CD4-positive, alpha-beta T cell (primary cell): ENCODE measurements around the gene ZNF117. TPM values are rescaled to one million over a fixed set of nuclear protein-coding genes. Genes with fewer than 3 reads are reported as not detected.

Experiments used
- ATAC-seq: fragments of 200-7000 bp; cut with Tn5 transposase; one replicate; pipeline ENCODE4 v1.10.0; 2022; ENCODE audit warnings: mild to moderate bottlenecking; ENCODE audit not compliant: poor library complexity
- CTCF ChIA-PET: fragments of 350-600 bp; sonication (Branson Sonifier 250); formaldehyde crosslinking; loops from one replicate; lab custom pipeline; 2021; ENCODE audit warnings: antibody characterized with exemption, inconsistent platforms; lab: Charles Lee
- POLR2A ChIA-PET: fragments of 350-600 bp; sonication (Branson Sonifier 250); formaldehyde crosslinking; loops from one replicate; lab custom pipeline; 2021; ENCODE audit warnings: antibody characterized with exemption, inconsistent platforms; lab: Charles Lee
- DNase-seq, 14 experiments: peaks; one replicate each; pipeline ENCODE4 v3.0.0-alpha.2; 2013 to 2020; ENCODE audit warnings: mixed read lengths in 2 of 14
- H3K27ac ChIP-seq, 2 donors: one replicate each; pipeline versions ENCODE4 v1.5.1 to v1.7.0; 2013; ENCODE audit warnings: low read length in 2 of 2, low read depth in 1 of 2, mild to moderate bottlenecking in 1 of 2
- H3K27me3 ChIP-seq, 2 experiments: 1 replicate in 1 of 2; 2 replicates in 1 of 2; pipeline versions ENCODE4 v1.6.1 to v1.7.0; 2013; ENCODE audit warnings: low read length in 2 of 2, control low read depth in 1 of 2, mild to moderate bottlenecking in 1 of 2, moderate library complexity in 1 of 2; ENCODE audit not compliant: insufficient read depth in 2 of 2, control insufficient read depth in 1 of 2
- H3K36me3 ChIP-seq: one replicate; pipeline ENCODE4 v1.6.1; 2013; ENCODE audit warnings: low read length, control low read depth; ENCODE audit not compliant: insufficient read depth
- H3K4me1 ChIP-seq: one replicate; pipeline ENCODE4 v1.6.1; 2013; ENCODE audit warnings: low read length, control low read depth; ENCODE audit not compliant: insufficient read depth
- H3K4me3 ChIP-seq: one replicate; pipeline ENCODE4 v1.5.1; 2013; ENCODE audit warnings: mild to moderate bottlenecking, low read length, moderate library complexity
- H3K9me3 ChIP-seq, 2 experiments: 1 replicate in 1 of 2; 2 replicates in 1 of 2; pipeline versions ENCODE4 v1.6.1 to v1.7.0; 2013; ENCODE audit warnings: low read length in 2 of 2, mild to moderate bottlenecking in 2 of 2, control low read depth in 1 of 2, moderate library complexity in 1 of 2; ENCODE audit not compliant: control insufficient read depth in 1 of 2, insufficient read depth in 1 of 2
- H3K27ac Mint-ChIP-seq: one replicate; pipeline ENCODE4 v1.8.0; 2020; ENCODE audit warnings: mixed read lengths
- H3K27me3 Mint-ChIP-seq: one replicate; pipeline ENCODE4 v1.8.0; 2021; ENCODE audit warnings: mixed read lengths
- H3K36me3 Mint-ChIP-seq: one replicate; pipeline ENCODE4 v1.8.0; 2021; ENCODE audit warnings: low read depth, mixed read lengths
- H3K4me1 Mint-ChIP-seq: one replicate; pipeline ENCODE4 v1.8.0; 2021; ENCODE audit warnings: low read depth, mixed read lengths
- H3K4me3 Mint-ChIP-seq: one replicate; pipeline ENCODE4 v1.8.0; 2020; ENCODE audit warnings: mild to moderate bottlenecking, mixed read lengths
- H3K9me3 Mint-ChIP-seq: one replicate; pipeline ENCODE4 v1.8.0; 2020; ENCODE audit warnings: mixed read lengths
- intact Hi-C, 2 experiments: fragments of 100-400 bp; cut with DNase I in 1 of 2; cut with micrococcal nuclease in 1 of 2; formaldehyde crosslinking; loops; one replicate each; pipeline versions ENCODE4 v1.15.1 to v1.9.0; 2023 to 2025; cut with DNase I, micrococcal nuclease
- total RNA-seq, 174 experiments: library from RNA in 2 of 174; stranded (reverse) in 2 of 174; gene quantifications; one replicate each; pipeline ENCODE4 v1.2.3 and lab custom pipeline; 2021 to 2026
- TF ChIP-seq, protein P1 (sequence below): fragments of 200-600 bp; IDR thresholded peaks from one replicate; pipeline ENCODE4 v1.8.0; 2022; ENCODE audit warnings: antibody characterized with exemption, mild to moderate bottlenecking

The ZNF117 gene
- total RNA-seq, 2 experiments from 2014 or later = 1.9 to 2.2 TPM

DNA sequence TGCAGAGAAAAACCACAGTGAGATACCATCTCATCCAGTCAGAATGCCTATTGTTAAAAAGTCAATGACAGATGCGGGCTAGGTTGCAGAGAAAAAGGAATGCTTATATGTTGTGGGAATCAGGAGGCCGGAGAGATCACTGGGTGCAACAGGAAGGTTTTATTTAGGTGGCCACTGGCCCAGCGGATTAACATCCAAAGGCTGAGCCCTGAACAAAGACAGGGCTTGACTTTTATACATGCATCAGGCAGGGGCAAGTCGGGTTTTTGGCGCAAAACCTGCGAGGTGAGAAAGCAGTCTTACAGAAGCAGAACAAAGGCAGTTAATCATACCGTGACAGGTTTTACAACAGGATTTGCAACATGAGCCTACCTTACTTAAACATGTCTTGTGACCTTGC lies 620 bp downstream of the ZNF117 start:
- TF ChIP-seq, protein P1, sequence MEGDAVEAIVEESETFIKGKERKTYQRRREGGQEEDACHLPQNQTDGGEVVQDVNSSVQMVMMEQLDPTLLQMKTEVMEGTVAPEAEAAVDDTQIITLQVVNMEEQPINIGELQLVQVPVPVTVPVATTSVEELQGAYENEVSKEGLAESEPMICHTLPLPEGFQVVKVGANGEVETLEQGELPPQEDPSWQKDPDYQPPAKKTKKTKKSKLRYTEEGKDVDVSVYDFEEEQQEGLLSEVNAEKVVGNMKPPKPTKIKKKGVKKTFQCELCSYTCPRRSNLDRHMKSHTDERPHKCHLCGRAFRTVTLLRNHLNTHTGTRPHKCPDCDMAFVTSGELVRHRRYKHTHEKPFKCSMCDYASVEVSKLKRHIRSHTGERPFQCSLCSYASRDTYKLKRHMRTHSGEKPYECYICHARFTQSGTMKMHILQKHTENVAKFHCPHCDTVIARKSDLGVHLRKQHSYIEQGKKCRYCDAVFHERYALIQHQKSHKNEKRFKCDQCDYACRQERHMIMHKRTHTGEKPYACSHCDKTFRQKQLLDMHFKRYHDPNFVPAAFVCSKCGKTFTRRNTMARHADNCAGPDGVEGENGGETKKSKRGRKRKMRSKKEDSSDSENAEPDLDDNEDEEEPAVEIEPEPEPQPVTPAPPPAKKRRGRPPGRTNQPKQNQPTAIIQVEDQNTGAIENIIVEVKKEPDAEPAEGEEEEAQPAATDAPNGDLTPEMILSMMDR = no peak
- no peaks in the 10 kb centered on the region for H3K4me1 ChIP-seq
- Mint-ChIP-seq H3K27me3 (no peaks in the 10 kb centered on the region), H3K9me3 (peaks cover 33% of the 10 kb centered on the region), H3K4me3 (no peak overlapping the region), H3K4me1 (no peaks in the 10 kb centered on the region), H3K27ac (no peak overlapping the region), H3K36me3 (peaks cover 84% of the 10 kb centered on the region)
- no peak for ATAC-seq
- H3K36me3 ChIP-seq = no peaks in the 10 kb centered on the region
- no peaks in the 10 kb centered on the region for H3K27me3 ChIP-seq
- intact Hi-C loops = no loop called here
- DNase-seq = no peak
- ChIA-PET CTCF (no interaction called here), POLR2A (no interaction called here)
- H3K9me3 ChIP-seq = peaks cover 40 to 73% of the 10 kb centered on the region in 2 experiments
- no peak overlapping the region for H3K27ac ChIP-seq
- H3K4me3 ChIP-seq = no peak overlapping the region

DNA sequence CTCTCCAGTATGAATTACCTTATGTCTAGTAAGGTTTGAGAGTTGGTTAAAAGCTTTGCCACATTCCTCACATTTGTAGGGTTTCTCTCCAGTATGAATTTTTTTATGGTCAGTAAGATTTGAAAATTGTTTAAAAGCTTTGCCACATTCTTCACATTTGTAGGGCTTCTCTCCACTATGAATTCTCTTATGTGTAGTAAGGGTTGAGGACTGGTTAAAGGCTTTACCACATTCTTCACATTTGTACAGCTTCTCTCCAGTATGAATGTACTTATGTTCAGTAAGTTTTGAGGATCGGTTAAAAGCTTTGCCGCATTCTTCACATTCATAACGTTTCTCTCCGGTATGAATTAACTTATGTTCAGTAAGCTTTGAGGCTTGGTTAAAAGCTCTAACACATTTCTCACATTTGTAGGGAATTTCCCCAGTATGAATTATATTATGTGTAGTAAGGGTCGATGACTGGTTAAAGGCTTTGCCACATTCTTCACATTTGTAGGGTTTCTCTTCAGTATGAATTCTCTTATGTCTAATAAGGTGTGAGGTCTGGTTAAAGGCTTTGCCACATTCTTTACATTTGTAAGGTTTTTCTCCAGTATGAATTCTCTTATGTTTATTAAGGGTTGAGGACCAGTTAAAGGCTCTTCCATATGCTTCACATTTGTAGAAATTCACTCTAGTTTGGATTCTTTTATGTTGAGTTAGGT lies 12.2 kb downstream of the ZNF117 start:
- Histone ChIP-seq H3K27ac (no peak overlapping the region), H3K4me1 (no peaks in the 10 kb centered on the region), H3K27me3 (no peaks in the 10 kb centered on the region), H3K9me3 (peaks cover 0 to 82% of the 10 kb centered on the region in 2 experiments), H3K4me3 (no peak overlapping the region), H3K36me3 (peaks cover 23% of the 10 kb centered on the region)
- Mint-ChIP-seq H3K4me3 (no peak overlapping the region), H3K9me3 (peaks cover 23% of the 10 kb centered on the region), H3K27ac (no peak overlapping the region), H3K27me3 (no peaks in the 10 kb centered on the region), H3K36me3 (peaks cover 67% of the 10 kb centered on the region), H3K4me1 (no peaks in the 10 kb centered on the region)
- TF ChIP-seq, protein P1 = no peak
- ATAC-seq = no peak
- intact Hi-C loops = no loop called here
- ChIA-PET POLR2A (no interaction called here), CTCF (no interaction called here)
- no peak for DNase-seq

DNA sequence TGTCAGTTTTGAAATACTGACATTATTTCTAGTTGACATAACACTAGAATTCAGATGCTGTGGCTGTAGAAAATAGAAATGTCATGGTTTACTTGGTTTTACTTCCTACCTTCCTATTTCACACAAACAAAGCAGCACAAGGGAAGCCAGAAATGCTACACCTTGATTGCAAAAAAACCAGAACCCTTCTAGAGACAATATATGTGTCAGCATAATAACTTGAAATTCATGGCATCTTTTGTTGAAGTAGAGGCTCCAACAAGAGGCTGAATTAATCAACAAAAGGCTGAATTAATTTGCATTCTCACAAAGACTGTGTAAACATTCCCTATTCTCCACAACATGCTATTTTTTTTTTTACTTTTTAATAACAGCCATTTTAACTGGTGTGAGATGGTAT lies 25.2 kb downstream of the ZNF117 start:
- H3K9me3 Mint-ChIP-seq = peaks cover 10% of the 10 kb centered on the region

More for the DNA sequence above, 25.2 kb downstream of the ZNF117 start:
- H3K4me3 Mint-ChIP-seq = no peak overlapping the region
- peaks cover 4% of the 10 kb centered on the region for H3K36me3 Mint-ChIP-seq
- H3K4me1 Mint-ChIP-seq = no peaks in the 10 kb centered on the region
- ChIA-PET POLR2A (no interaction called here), CTCF (no interaction called here)
- H3K36me3 ChIP-seq = no peaks in the 10 kb centered on the region
- ATAC-seq (no peak), DNase-seq (no peak)
- H3K9me3 ChIP-seq = peaks cover 7 to 14% of the 10 kb centered on the region in 2 experiments
- H3K27me3 ChIP-seq = no peaks in the 10 kb centered on the region
- no peak overlapping the region for H3K4me3 ChIP-seq
- H3K27ac Mint-ChIP-seq = no peak overlapping the region
- no peaks in the 10 kb centered on the region for H3K4me1 ChIP-seq
- H3K27ac ChIP-seq = no peak overlapping the region
- H3K27me3 Mint-ChIP-seq = no peaks in the 10 kb centered on the region
- intact Hi-C loops = no loop called here
- TF ChIP-seq, protein P1 = no peak
